ENCODE data around the gene SESN1. TPM values are rescaled to one million over a fixed set of nuclear protein-coding genes. Genes with fewer than 3 reads are reported as not detected.

Gene SESN1
- total RNA-seq, 1 experiment from 2014 or later, result 17.5 TPM

DNA sequence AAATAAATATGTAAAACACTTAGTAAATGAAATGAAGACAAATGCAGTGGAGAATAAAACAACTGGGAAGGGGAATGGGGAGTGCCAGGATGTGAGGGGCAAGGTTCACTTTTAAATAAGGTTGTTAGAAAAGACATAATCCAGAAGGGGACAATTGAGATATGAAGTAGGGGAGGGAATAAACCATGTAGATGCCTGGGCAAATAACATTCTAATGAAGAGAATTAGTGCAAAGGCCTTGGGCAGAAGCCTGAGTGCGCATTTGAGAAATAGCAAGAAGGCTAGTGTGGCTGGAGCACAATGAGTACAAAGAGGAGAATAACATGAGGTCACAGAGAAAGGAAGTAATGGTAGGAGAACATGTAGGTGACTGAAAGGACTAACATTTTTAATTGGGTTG lies 3.0 kb upstream of the SESN1 start:
- Histone ChIP-seq H3K18ac (ENCODE audit: insufficient read length, low read depth, low read length) (no peak overlapping the region), H3K27me3 (ENCODE audit: insufficient read depth, low read length) (no peaks in the 10 kb centered on the region), H3T11ph (ENCODE audit: low read length) (no peak overlapping the region), H4K8ac (replicated peaks; ENCODE audit: insufficient read length, low read depth, low read length) (no peak overlapping the region), H3K4ac (ENCODE audit: low read depth, low read length) (no peak overlapping the region), H4K91ac (ENCODE audit: insufficient read length, low read depth, low read length) (no peak overlapping the region), H2BK120ac (ENCODE audit: low read depth, low read length, poor library complexity, severe bottlenecking) (no peak overlapping the region), H3K79me1 (ENCODE audit: insufficient read depth, low read depth, low read length, poor library complexity, severe bottlenecking) (no peaks in the 10 kb centered on the region), H3K56ac (ENCODE audit: insufficient read length, low read depth, low read length) (no peak overlapping the region), H3K4me2 (ENCODE audit: insufficient read depth, insufficient read length, low read length) (no peak overlapping the region), H2AK5ac (ENCODE audit: insufficient read length, low read length) (no peak overlapping the region), H3K9ac (ENCODE audit: extremely low read depth, insufficient read length, low read length) (no peak overlapping the region), H2BK12ac (ENCODE audit: insufficient read length, low read depth, low read length) (no peak overlapping the region), H3K79me2 (ENCODE audit: insufficient read depth, low read length) (no peaks in the 10 kb centered on the region), H3K14ac (ENCODE audit: insufficient read depth, low read length) (no peak overlapping the region), H2BK15ac (ENCODE audit: low read depth, low read length) (no peak overlapping the region), H2BK5ac (ENCODE audit: insufficient read length, low read length) (no peak overlapping the region), H3K9me3 (ENCODE audit: control insufficient read depth, low read depth, low read length) (no peaks in the 10 kb centered on the region), H4K5ac (ENCODE audit: insufficient read length, low read depth, low read length) (no peak overlapping the region), H3K23me2 (ENCODE audit: insufficient read length, low read depth, low read length, poor library complexity, severe bottlenecking) (peaks cover 10% of the 10 kb centered on the region), H2BK20ac (ENCODE audit: low read depth, low read length, poor library complexity, severe bottlenecking) (no peak overlapping the region), H3K23ac (ENCODE audit: insufficient read length, low read depth, low read length) (no peak overlapping the region), H3K4me1 (ENCODE audit: insufficient read depth, low read length) (no peaks in the 10 kb centered on the region), H3K27ac (ENCODE audit: insufficient read length, low read depth, low read length) (no peak overlapping the region), H4K20me1 (ENCODE audit: control insufficient read depth, insufficient read depth, insufficient read length) (no peaks in the 10 kb centered on the region), H2AFZ (ENCODE audit: low read length) (no peak overlapping the region)
- no peak overlapping the region for H3K27ac Mint-ChIP-seq
- TF ChIP-seq, protein P1, sequence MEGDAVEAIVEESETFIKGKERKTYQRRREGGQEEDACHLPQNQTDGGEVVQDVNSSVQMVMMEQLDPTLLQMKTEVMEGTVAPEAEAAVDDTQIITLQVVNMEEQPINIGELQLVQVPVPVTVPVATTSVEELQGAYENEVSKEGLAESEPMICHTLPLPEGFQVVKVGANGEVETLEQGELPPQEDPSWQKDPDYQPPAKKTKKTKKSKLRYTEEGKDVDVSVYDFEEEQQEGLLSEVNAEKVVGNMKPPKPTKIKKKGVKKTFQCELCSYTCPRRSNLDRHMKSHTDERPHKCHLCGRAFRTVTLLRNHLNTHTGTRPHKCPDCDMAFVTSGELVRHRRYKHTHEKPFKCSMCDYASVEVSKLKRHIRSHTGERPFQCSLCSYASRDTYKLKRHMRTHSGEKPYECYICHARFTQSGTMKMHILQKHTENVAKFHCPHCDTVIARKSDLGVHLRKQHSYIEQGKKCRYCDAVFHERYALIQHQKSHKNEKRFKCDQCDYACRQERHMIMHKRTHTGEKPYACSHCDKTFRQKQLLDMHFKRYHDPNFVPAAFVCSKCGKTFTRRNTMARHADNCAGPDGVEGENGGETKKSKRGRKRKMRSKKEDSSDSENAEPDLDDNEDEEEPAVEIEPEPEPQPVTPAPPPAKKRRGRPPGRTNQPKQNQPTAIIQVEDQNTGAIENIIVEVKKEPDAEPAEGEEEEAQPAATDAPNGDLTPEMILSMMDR (conservative IDR thresholded peaks at IDR 0.05), result no peak
- H3K27me3 Mint-ChIP-seq (ENCODE audit: low read depth), result no peaks in the 10 kb centered on the region
- no peak overlapping the region for H3K4me3 Mint-ChIP-seq
- no peak for DNase-seq
- peaks cover 15 to 17% of the 10 kb centered on the region in 2 experiments for H3K4me1 Mint-ChIP-seq
- H3K36me3 Mint-ChIP-seq (ENCODE audit: insufficient read depth in 1 of 3, low read depth in 3 of 3), result peaks cover 0 to 4% (median 0%) of the 10 kb centered on the region in 3 experiments; a peak in 1 of 7 replicates
- no CpG with 5 or more reads among the region's 1 CpG for WGBS (ENCODE audit: extremely low coverage, insufficient read length, low lambda C conversion rate)
- no peaks in the 10 kb centered on the region; a peak in 1 of 5 replicates for H3K9me3 Mint-ChIP-seq

Data from H9 (cell line).